Measurements from ENCODE around the gene SIGLEC8. TPM values are rescaled to one million over a fixed set of nuclear protein-coding genes. Genes with fewer than 3 reads are reported as not detected.

SIGLEC8 gene
- total and polyA plus RNA-seq, 2 of the 4 experiments (the other 2 are of a cell fraction) = not detected

DNA sequence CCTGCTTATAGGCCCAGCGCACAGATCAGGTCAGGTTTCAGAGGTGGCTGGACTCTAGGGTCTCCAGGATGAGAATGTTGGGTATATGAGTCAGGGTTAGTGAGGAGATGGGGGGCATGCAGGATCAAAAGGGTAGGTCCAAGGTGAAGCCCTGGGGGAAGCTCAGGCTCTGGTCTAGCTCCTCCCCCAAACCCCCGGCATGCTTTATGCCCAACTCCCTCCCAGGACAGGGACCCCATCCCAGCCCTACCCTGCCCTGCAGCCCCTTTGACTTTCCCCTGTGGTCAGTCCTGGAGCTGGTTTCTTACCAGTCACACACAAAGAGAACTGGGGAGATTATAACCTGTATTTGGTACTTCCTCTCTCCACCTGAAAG is 10.3 kb upstream of the SIGLEC8 start:
- H3K4me3 ChIP-seq (ENCODE audit: insufficient read depth, low read depth, low read length) = no peak overlapping the region

More for the DNA sequence above, 10.3 kb upstream of the SIGLEC8 start:
- Histone ChIP-seq H4K20me1 (ENCODE audit: insufficient read depth, low read length) (no peaks in the 10 kb centered on the region), H2AK5ac (ENCODE audit: low read depth, low read length) (no peak overlapping the region), H3K36me3 (ENCODE audit: control insufficient read depth, insufficient read depth, low read length) (no peaks in the 10 kb centered on the region), H3K18ac (ENCODE audit: low read depth, low read length) (no peak overlapping the region), H4K5ac (ENCODE audit: low read depth, low read length) (no peak overlapping the region), H3K79me1 (ENCODE audit: low read depth in 1 of 2, low read length in 2 of 2) (no peaks in the 10 kb centered on the region), H2BK5ac (ENCODE audit: low read depth, low read length, poor library complexity, severe bottlenecking) (no peak overlapping the region), H2BK120ac (ENCODE audit: low read depth, low read length) (no peak overlapping the region), H4K91ac (ENCODE audit: insufficient read depth, low read depth, low read length) (no peak overlapping the region), H3K56ac (ENCODE audit: extremely low read depth, insufficient read depth, low read length) (no peak overlapping the region), H3K4me2 (ENCODE audit: low read depth, low read length) (no peak overlapping the region), H3K27ac (ENCODE audit: insufficient read depth, low read length) (no peak overlapping the region), H3K9ac (ENCODE audit: low read depth, low read length) (no peak overlapping the region), H3K4me1 (ENCODE audit: control insufficient read depth, insufficient read depth, low read length) (no peaks in the 10 kb centered on the region), H4K8ac (ENCODE audit: low read depth in 2 of 2, low read length in 2 of 2) (no peak overlapping the region), H3K23ac (ENCODE audit: low read depth, low read length) (no peak overlapping the region), H3K27me3 (ENCODE audit: control insufficient read depth, insufficient read depth, low read length) (no peaks in the 10 kb centered on the region), H2BK15ac (ENCODE audit: low read depth, low read length) (no peak overlapping the region), H2AFZ (replicated peaks; ENCODE audit: low read length, poor library complexity) (no peak overlapping the region), H3K9me1 (ENCODE audit: insufficient read depth, low read length) (no peaks in the 10 kb centered on the region), H2AK9ac (replicated peaks; ENCODE audit: low read depth, low read length, poor library complexity) (no peak overlapping the region), H2BK20ac (ENCODE audit: low read depth, low read length) (no peak overlapping the region), H3K9me3 (ENCODE audit: control insufficient read depth, insufficient read depth, low read length) (no peaks in the 10 kb centered on the region), H3K4ac (ENCODE audit: low read depth, low read length) (no peak overlapping the region), H3K14ac (replicated peaks; ENCODE audit: low read depth, low read length) (no peak overlapping the region)
- TF ChIP-seq CHD1 (IDR thresholded peaks at IDR 0.05; ENCODE audit: low read depth, low read length) (no peak), BHLHE40 (IDR thresholded peaks at IDR 0.05; ENCODE audit: low read depth, low read length) (no peak), RCOR1 (IDR thresholded peaks at IDR 0.05; ENCODE audit: insufficient replicate concordance, low read length) (no peak), RAD21 (IDR thresholded peaks at IDR 0.05; ENCODE audit: low read length) (no peak)
- CTCF ChIA-PET = no interaction called here
- dilution Hi-C loops (cut with HindIII; ENCODE audit: low sequenced_read_pairs, unreplicated experiment) = no loop called here
- intact Hi-C loops (cut with micrococcal nuclease) = no loop called here
- POLR2A ChIA-PET (ENCODE audit: unreplicated experiment) = no interaction called here
- no peak for DNase-seq
- no peak for ATAC-seq (ENCODE audit: low read depth)
- no TSS peak for BruUV-seq (replicated peaks)
- in situ Hi-C loops (cut with MboI; ENCODE audit: low sequenced_read_pairs) = no loop called here
- 60% methylated on average over 1 of the region's 2 CpGs; no CpG with 5 or more reads in 1 of the 2 experiments for WGBS, 2 experiments (ENCODE audit: extremely low coverage in 2 of 2, insufficient read length in 1 of 2)

Data from IMR-90 (cell line).